RPMI7951 (cell line): ENCODE data around the gene RSAD2. TPM values are rescaled to one million over a fixed set of nuclear protein-coding genes. Genes with fewer than 3 reads are reported as not detected.
"Not testable (repeated sequence)": the region's sequence is repeated elsewhere in the genome, so short reads cannot be mapped to it uniquely, and the experiment has no call there.

Experiments
- DNase-seq: peaks from one replicate; pipeline ENCODE4 v3.0.0-alpha.2; 2012; ENCODE audit warnings: low read depth
- total RNA-seq: library from RNA; depleted of rRNA; stranded (reverse); fragments of >200 nt; shearing (Covaris generic); gene quantifications from 2 replicates; pipeline ENCODE4 v1.2.3, GENCODE V29; 2014

RSAD2 gene
- total RNA-seq, 1 experiment from 2014 or later = 1.3 TPM

GRCh38 chr2:6926071-6926732 lies 48.6 kb downstream of the RSAD2 start:
- no peak for DNase-seq

GRCh38 chr2:6927186-6927585 lies 49.6 kb downstream of the RSAD2 start:
- DNase-seq = no peak

- DNase-seq = no peak
These were observed 50.2 kb downstream of the RSAD2 start for GRCh38 chr2:6927753-6928152.

GRCh38 chr2:6928452-6928851 lies 50.9 kb downstream of the RSAD2 start:
- no peak for DNase-seq

GRCh38 chr2:6929196-6929819 lies 51.7 kb downstream of the RSAD2 start:
- DNase-seq = no peak

GRCh38 chr2:6930923-6931647 lies 53.5 kb downstream of the RSAD2 start:
- no peak for DNase-seq

- DNase-seq = no peak
These were observed 54.2 kb downstream of the RSAD2 start for GRCh38 chr2:6931753-6932152.

- no peak for DNase-seq
These were observed 54.6 kb downstream of the RSAD2 start for GRCh38 chr2:6932206-6932605.

- DNase-seq = peak; percentile 29
These were observed 55.3 kb downstream of the RSAD2 start for GRCh38 chr2:6932828-6933227.

- DNase-seq = no peak
These were observed 56.3 kb downstream of the RSAD2 start for GRCh38 chr2:6933911-6934310.

GRCh38 chr2:6934345-6934744 lies 56.8 kb downstream of the RSAD2 start:
- DNase-seq = no peak

GRCh38 chr2:6934758-6935651 lies 57.4 kb downstream of the RSAD2 start:
- no peak for DNase-seq

GRCh38 chr2:6935652-6936020 lies 58.1 kb downstream of the RSAD2 start:
- DNase-seq = not testable (repeated sequence)

GRCh38 chr2:6937157-6937556 lies 59.6 kb downstream of the RSAD2 start:
- DNase-seq = no peak

- no peak for DNase-seq
These were observed 60.0 kb downstream of the RSAD2 start for GRCh38 chr2:6937582-6937981.

GRCh38 chr2:6939071-6939470 lies 61.5 kb downstream of the RSAD2 start:
- no peak for DNase-seq

- DNase-seq = no peak
These were observed 63.2 kb downstream of the RSAD2 start for GRCh38 chr2:6940820-6941219.

GRCh38 chr2:6941299-6942046 lies 63.9 kb downstream of the RSAD2 start:
- no peak for DNase-seq

GRCh38 chr2:6942848-6943247 lies 65.3 kb downstream of the RSAD2 start:
- DNase-seq = no peak

GRCh38 chr2:6943523-6943922 lies 65.9 kb downstream of the RSAD2 start:
- no peak for DNase-seq

GRCh38 chr2:6943971-6944370 lies 66.4 kb downstream of the RSAD2 start:
- no peak for DNase-seq
